LoVo (cell line): ENCODE measurements around the gene TCF20.

Source experiments
- DNase-seq: peaks from one replicate; pipeline ENCODE4 v3.0.0-alpha.2; 2016; ENCODE audit warnings: low spot score

The TCF20 gene

DNA sequence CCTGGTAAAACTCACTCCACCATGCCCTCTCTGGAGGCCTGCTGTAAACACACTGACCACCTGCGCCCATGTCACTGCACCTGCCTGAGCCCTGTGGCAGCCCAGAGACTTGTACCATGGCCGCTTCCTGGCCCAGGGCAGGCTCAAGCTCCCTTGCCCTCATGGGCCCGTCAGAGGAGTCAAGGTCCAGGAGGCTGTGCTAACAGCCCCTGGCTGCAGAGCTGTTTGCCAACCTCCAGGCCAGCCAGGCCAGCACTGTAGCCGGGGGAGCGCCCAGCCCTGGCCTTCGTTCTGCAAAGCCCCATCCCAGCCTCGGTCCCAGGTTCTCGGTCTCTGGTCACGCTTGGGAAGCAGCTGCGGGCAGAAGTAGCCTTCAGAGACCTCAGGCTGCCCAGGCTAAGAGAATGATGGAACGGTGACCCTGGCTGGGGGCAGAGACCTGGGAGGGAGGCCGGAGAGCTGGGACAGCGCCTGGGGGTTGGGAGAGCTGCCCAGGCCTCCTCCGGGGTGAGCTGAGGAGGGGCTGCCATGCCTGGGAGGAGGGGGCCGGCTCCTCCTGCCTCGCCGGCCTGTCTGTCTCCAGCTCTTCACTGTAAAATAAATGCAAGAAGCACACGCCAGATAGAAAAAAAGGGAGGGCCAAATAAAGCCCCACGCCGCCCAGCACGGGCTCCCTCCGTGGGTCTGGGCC lies 11.9 kb upstream of the TCF20 start:
- DNase-seq, result no peak

- no peak for DNase-seq
Observed at GRCh38 chr22:42281706-42282251, 11.3 kb upstream of the TCF20 start.

DNA sequence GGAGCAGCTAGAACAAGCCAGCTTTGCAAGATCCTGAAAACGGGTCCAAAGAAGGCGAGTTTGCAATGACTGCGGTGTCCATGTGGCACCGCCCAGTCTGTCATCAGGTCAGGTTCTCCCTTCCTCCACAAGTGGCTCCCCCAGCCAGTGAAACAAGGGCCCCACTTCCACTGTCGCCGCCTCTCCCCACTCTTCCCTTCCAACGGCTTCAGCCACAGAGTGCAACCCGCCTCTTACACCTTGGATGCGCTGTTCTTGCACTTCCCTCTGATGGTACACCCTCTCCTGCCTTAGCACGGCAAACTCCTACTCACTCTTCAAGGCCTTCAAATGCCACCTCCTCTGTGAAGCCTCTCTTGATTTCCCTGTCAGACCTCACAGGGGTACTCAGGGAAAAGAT lies 10.8 kb upstream of the TCF20 start:
- no peak for DNase-seq

DNA sequence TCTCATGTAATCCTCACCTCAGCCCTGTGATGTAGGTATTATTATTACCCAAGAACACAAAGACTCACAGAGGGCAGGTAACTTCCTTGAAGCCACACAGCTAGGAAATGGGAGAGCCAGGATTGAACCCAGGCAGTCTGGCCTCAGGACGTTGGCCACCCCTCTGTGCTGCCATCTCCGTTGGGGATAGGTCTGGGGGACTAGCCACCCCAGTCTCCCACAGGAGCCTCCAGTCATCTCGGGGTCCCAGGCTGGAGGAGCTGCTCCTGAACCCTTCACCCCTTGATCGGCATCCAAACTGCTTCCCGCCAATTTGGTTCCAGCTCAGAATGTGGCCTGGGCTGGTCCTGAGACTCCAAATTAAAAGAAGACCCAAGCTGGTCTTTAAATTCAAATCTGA lies 10.4 kb upstream of the TCF20 start:
- DNase-seq, result no peak

DNA sequence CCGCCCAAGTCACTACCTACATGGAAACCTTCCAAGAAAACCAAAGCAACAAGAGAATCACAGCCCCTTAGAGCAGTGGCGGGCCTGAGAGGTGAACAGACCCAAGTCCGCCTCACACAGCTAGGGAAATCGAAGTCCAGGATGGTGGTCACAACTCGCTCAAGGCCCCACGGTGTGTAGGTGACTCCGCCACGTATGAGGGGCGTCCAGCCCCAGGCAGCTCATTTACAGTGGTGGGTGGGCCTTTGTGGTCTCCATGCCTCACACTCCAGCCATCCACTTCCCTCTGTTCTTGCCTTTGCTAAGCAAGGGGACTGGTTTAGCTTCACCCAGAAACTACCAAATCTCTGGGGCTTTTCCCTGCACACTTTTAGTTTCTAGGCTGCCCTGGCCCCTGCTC lies 9.7 kb upstream of the TCF20 start:
- no peak for DNase-seq

DNA sequence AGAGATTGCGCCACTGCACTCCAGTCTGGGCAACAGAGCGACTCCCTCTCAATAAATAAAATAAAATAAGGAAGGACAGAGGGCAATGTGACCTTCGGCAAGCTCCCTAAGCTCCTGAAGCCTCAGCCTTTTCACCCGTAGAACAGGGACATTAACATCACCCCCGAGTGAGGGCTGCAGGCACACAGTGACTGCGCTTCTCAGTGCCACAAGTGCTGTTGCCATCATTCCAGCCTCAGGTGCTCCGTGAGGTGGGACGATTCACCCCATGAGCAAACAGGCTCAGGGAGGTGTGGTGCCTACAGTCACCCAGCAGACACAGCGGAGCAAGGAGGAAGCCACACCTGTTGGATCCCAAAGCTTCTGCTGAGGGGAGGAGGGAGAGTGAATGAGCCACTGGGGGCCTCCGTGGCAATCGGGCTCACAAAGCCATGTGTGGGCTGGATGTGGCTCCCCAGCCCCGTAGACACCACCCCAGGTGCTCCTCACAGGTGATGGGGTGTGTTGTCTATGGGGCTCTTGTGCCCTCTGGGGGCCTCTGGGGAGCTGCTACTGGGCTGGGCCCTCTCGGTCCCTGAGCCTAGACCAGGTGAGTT lies 9.1 kb upstream of the TCF20 start:
- no peak for DNase-seq

- DNase-seq, result no peak
Observed at GRCh38 chr22:42277988-42278776, 7.7 kb upstream of the TCF20 start.

DNA sequence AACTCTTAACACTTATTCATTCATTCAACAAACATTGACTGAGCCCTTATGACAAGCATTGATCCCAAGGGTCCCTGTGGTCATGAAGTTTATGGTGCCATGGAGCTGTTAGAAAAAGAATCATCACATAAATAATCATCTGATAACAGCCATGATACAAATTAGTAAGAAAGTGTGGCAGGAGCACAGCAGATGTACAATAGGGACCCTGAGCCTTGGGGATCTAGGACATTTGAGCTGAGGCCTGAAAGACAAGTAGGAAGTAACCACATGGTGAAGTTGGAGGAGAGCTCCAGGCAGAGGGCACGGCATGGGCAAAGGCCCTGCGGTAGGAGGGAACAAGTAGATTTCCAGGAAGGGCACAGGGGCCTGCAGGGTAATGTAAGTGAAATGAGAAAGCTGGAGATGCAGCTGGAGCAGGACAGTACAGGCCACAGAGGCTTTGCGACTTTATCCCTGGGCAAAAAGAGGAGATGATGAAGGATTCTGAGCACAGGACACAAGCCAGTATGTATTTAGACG lies 6.8 kb upstream of the TCF20 start:
- no peak for DNase-seq

DNA sequence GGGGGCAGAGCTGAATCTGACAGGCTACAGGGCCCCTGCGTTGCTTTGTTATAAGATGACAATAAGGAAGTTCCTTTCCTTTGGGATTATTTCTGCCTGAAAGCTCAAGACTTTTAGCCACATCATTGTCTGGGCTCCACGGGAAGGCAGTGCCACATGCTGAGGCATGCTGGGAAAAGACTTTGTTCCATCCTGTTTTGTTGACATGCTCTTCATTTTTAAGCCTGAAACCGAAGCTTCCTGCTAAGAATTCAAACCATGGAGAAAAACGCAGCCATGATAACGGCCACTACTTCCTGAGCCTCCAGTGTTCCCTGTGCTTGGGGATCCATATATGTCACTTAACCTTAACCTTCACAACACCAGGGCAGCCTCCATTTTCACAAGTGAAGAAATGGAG lies 5.5 kb upstream of the TCF20 start:
- DNase-seq, result no peak

GRCh38 chr22:42275176-42275575 lies 4.7 kb upstream of the TCF20 start:
- DNase-seq, result no peak

GRCh38 chr22:42273855-42274451 lies 3.5 kb upstream of the TCF20 start:
- no peak for DNase-seq

DNA sequence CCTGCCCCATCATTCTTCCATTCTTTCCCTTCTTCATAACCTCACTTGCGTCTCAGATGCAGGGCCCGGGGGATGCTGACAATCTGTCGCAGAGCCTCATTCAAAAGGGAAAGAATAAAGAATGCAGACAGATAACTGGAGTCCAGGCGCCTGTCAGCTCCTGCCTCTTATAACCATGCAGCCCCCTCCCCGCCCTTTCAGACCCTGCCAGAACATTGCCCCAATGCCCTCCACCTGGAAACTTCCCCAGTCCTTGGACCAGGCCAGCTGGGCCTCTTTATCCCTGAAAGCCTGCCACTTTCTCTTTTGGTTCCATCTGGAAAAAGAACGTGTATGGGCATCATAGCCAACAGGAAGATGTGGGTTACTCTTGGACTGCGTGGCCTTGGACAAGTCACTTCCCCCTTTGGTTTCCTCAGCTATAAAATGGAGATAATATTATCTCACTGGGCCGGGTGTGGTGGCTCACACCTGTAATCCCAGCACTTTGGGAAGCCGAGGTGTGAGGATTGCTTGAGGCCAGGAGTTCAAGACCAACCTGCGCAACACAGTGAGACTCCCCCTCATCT lies 2.1 kb upstream of the TCF20 start:
- DNase-seq, result no peak

DNA sequence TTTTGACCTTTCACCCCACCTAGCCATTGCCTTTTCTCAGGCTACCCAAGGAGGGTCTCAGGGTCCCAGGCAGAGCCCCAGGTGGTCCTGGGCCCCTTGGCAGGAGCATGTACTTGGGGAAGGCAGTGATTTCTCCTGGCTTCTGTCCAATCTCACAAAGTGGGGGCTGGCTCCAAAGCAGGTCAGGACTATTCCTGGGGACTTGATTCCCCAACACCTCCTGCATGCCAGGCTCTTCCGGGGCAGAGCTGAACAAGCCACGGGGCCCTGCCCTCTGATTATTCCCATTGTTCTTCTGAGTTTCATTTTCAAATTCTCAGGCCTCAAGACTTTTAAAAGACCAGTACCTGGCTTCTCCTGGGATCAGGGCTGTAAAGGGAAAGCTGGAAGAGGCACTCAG lies 1.5 kb upstream of the TCF20 start:
- no peak for DNase-seq

DNA sequence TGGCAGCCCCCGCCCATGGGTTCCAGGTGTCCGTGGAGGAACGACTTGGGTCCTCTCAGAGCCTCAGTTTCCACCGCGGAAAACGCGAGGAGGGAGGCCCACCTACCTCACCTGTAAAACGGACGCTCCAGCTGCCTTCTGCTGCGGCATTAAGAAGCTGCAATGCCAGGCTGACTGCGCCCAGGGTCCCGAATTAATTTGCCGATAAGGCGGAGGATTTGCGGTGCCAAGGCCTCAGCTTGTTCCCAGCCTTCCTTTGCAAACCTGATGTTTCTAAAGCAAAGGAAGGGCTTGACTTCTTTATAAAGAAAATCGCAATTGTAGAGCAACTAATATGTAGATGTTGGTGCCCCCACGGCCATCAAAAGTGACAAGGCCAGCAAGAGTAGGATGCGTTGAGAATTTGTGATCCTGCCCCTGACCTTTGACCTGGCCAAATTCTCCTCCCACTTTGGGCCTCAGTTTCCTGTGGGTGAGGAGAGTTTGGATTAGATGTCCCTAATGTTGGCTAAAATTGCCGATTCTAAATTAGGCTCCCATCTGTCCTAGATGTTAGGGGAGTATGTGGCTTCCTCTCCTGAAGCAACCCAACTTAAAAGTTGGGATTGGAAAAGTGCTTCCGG lies 849 bp upstream of the TCF20 start:
- DNase-seq, result no peak

DNA sequence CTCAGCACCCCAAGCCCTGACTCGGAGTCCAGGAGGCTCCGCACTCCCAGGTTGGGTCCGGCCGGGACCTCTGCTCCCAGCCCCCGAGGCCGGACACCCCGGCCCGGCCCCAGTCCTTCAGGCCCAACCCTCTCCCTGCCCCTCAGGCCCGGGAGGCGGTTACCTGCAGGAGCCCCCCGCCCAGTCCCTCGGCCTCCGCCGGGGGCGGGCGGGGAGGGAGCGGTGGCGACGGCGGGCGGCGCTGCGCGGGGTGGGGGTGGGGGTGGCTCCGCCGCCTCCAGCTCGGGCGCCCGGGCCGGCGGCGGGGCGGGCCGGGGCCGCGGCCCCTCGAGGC lies 310 bp downstream of the TCF20 start:
- no peak for DNase-seq

DNA sequence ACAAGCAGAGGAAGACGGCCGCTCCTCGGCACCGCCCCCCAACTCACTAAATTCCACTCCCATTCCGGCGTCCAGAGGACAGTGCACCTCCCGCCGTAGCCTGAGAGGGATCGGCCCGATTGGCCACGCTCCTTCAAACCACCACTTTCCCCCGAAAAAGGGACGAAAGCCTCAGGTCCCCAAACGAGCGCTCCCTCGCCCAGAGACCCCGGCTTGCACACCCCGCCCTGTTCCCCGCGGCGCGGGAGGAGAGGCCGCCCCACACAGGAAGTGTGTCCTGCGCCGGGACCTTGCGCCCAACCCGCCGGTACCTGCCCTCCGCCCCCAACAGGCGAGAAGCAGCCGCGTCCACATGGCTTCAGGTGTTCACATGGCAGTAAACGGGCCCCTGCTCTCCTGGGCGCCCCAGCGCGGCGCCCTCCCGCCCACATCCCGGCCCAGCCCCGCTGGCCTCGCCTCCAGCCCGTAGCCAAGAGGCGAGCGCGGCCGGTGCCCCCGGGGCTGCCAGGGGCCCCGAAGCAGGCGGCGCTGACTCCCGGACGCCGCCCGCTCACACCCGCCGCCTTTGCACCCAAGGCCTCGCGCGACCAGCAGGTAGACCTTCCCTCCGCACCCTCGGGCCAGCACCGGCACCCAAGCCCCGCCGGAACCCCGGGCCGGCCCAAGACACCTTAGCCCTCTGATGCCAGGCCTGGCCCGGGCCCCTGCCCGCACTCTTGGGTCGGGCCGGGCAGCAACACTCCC lies 849 bp downstream of the TCF20 start:
- DNase-seq, result peak; percentile 80

DNA sequence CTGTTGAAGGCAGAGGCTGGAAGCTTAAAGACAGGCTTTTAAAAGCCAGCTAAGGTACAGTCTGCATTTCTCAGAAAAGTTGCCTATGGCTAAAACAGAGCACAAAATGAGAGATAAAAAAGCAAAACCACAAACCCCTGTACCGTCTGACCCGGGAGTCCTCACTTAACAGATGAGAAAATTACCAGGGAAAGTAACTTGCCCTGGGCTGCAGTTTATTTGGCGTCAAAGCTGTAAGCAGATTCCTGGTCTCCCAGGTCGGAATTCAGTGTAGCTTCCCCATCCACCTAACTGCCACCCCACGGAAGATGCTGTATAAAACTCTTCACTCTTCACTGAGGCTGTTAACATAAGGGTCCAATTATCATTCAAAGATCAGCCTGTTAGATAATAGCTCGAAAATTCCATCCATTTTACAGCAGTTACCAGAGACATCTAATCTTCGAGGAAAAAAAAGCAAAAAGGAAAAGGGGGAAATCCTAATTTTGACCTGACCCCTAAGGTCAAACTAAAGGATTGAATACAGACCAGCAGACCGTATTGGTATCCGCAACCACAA lies 1.5 kb downstream of the TCF20 start:
- no peak for DNase-seq

DNA sequence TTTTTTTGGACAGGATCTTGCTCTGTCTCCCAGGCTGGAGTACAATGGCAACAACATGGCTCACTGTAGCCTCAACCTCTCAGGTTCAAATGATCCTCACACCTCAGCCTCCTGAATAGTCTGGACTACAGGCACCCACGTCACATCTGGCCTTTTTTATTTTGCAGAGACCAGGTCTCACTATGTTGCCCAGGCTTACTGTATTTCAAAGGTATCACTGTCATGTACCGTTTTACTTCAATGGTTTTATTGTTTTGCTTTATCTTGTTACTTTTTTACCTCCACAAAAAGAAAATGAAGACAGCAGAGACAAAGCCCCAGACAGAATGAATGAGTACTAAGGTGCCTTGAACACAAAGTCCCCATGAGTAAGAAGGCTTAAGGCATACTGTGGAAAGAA lies 5.1 kb downstream of the TCF20 start:
- DNase-seq, result no peak

DNA sequence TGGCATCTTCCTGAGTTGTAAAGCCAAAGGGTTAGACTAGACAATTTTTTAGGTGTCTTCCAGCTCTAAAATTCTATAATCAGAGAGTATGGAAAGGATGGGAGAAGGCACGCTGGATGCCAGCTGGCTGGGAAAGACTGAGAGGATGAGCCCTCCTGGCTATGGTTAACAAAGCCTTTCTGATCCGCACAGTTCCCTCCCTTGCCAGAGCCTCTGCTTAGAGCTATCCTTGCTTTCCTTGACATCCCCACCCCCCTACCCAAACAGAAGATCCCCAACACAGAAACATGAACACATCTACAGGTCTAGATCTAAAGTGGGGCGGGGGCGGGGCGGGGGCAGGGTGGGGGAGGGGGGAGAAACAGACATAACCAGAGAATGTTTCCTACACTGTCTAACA lies 6.5 kb downstream of the TCF20 start:
- DNase-seq, result no peak

DNA sequence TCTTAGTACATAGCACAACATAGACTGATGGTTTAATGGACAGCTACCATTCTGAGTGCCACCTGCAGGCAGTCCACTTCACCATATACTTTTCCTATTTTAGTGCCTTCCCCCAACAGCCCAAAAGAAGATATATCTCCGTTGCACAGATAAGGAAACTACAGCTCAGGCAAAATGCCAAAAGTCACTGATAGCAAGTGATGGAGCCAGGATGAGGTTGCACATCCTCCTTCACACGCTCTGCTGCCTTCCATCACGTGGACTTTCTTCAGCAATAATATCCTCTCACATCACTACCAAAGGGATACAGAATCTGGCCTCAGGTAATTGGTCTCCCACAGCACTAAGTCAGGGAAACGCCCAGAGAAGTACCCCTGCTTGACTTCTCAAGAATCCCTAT lies 7.5 kb downstream of the TCF20 start:
- DNase-seq, result no peak

DNA sequence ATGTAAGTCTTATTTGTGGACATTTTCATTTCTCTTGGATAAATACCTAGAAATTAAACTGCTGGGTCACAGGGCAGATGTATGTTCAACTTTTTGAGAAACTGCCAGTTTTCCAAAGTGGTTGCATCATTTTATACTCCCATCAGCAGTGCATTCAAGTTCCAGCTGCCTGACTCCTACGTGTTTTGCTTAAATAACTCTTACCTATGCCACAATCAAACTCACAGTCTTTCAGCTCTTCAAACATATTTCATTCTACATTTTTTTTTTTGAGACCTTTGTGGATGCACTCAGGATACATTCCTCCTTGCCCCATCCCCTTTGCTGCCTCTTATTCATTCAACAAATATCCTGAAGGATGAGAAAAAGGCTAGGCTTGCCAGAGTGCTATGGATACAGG lies 9.2 kb downstream of the TCF20 start:
- DNase-seq, result no peak
